Heart right ventricle (tissue), 16 donors: ENCODE data around the gene COL5A1. TPM values are rescaled to one million over a fixed set of nuclear protein-coding genes. Genes with fewer than 3 reads are reported as not detected.
"Not testable (repeated sequence)": the region's sequence is repeated elsewhere in the genome, so short reads cannot be mapped to it uniquely, and the experiment has no call there.

Experiments
- ATAC-seq, 8 donors: fragments of 200-7000 bp; cut with Tn5 transposase; one replicate each; pipeline ENCODE4 v1.9.1; 2020; ENCODE audit warnings: mild to moderate bottlenecking in 8 of 8, moderate library complexity in 8 of 8, moderate number of reproducible peaks in 1 of 8
- DNase-seq, 2 donors: peaks; one replicate each; pipeline ENCODE4 v3.0.0-alpha.2; 2020
- H3K27ac ChIP-seq, 10 donors: fragments of 200-600 bp; sonication (generic) in 2 of 10; one replicate each; pipeline versions ENCODE4 v1.5.0 to v1.8.0; 2020 to 2022; ENCODE audit warnings: mild to moderate bottlenecking in 3 of 10
- H3K27me3 ChIP-seq, 7 donors: fragments of 200-600 bp; one replicate each; pipeline ENCODE4 v1.8.0; 2021 to 2022; ENCODE audit warnings: mild to moderate bottlenecking in 2 of 7
- H3K36me3 ChIP-seq, 9 donors: fragments of 200-600 bp; sonication (generic) in 1 of 9; one replicate each; pipeline versions ENCODE4 v1.5.0 to v1.8.0; 2020 to 2022; ENCODE audit warnings: mild to moderate bottlenecking in 2 of 9
- H3K4me1 ChIP-seq, 9 donors: fragments of 200-600 bp; sonication (generic) in 1 of 9; one replicate each; pipeline versions ENCODE4 v1.5.0 to v1.8.0; 2020 to 2022; ENCODE audit warnings: mild to moderate bottlenecking in 4 of 9
- H3K4me3 ChIP-seq, 10 donors: fragments of 200-600 bp; sonication (generic) in 2 of 10; one replicate each; pipeline versions ENCODE4 v1.5.0 to v1.8.0; 2020 to 2022; ENCODE audit warnings: mild to moderate bottlenecking in 7 of 10, moderate library complexity in 2 of 10
- H3K9me3 ChIP-seq, 11 donors: fragments of 200-600 bp in 10 of 11; sonication (generic) in 2 of 11; one replicate each; pipeline versions ENCODE4 v1.5.0 to v1.8.0; 2013 to 2022; ENCODE audit warnings: mild to moderate bottlenecking in 2 of 11, control low read depth in 1 of 11, moderate library complexity in 1 of 11
- WGBS, 2 donors: extraction: QIAGEN DNeasy Blood & Tissue Kit; methylation state at CpG; one replicate each; pipeline ENCODE4 v1.1.7; 2013; ENCODE audit warnings: inconsistent platforms in 1 of 2; 5-methylcytosine and 5-hydroxymethylcytosine counted together
- intact Hi-C, 10 donors: fragments of 100-400 bp; cut with DNase I; formaldehyde crosslinking; loops; one replicate each; pipeline versions ENCODE4 v1.11.1 to v1.14.2; 2022
- polyA plus RNA-seq, 2 donors: library from polyadenylated mRNA; stranded (reverse); fragments of 200-250 nt; gene quantifications; one replicate each; pipeline ENCODE4 v1.2.3, GENCODE V29; 2013
- total RNA-seq, 10 donors: library from RNA; stranded (reverse); fragmentation: NEBNext Ultra II Directional in 3 of 10; extraction: Animal tissue kit (Norgen Biotek cat#: 25700) in 3 of 10; gene quantifications; one replicate each; pipeline versions ENCODE4 v1.2.1 to v1.2.4, GENCODE V29; 2021 to 2023
- TF ChIP-seq, protein P1 (sequence below), 9 donors: fragments of 200-600 bp; sonication (generic) in 2 of 9; IDR thresholded peaks; one replicate each; pipeline versions ENCODE4 v1.5.0 to v1.8.0; 2021 to 2022; ENCODE audit warnings: antibody characterized with exemption in 9 of 9, mild to moderate bottlenecking in 5 of 9, moderate library complexity in 1 of 9
- donor health status: Arrhythmogenic right ventricular cardiomyopathy.
- donor health status: ischemic (EF 13 %, LVEDD 7.1; RV severe dilation, severe dysfunction).
- donor health status: healthy with polysubstance abuse.
- donor health status: DM: no; HTN: yes; CAD: no.
- donor health status: DM: no; HTN: no; CAD: no.
- donor health status: ischemic (EF 25% LVEDD 6.9; RV normal size, moderate dysfunction).
- donor health status: ischemic (EF 25% LVEDD 5.7; RV mildly dilated, moderate dysfunction).
- donor health status: healthy.
- donor health status: DM: yes; HTN: yes; CAD: no.
- donor health status: Ischemic cardiomyopathy.
- donor health status: ischemic (EF 35%, LVEDD 5.7; RV mildly dilated, moderate dysfunction).
- donor health status: nonischemic (EF 11% LVEDD 7.7; RV severe dilation, severe dysfunction).
- donor health status: DM: yes; HTN: yes; CAD: no.
- donor health status: PGD.
- donor health status: ischemic (EF 29% LVEDD 5.4; RV normal size, mild dysfunction).
- donor health status: nonischemic (EF 23%, LVEDD 6.1; RV moderate dilation, normal function).

The COL5A1 gene
- total and polyA plus RNA-seq, 12 donors = 8.1 to 60.0 (median 13.3) TPM

DNA sequence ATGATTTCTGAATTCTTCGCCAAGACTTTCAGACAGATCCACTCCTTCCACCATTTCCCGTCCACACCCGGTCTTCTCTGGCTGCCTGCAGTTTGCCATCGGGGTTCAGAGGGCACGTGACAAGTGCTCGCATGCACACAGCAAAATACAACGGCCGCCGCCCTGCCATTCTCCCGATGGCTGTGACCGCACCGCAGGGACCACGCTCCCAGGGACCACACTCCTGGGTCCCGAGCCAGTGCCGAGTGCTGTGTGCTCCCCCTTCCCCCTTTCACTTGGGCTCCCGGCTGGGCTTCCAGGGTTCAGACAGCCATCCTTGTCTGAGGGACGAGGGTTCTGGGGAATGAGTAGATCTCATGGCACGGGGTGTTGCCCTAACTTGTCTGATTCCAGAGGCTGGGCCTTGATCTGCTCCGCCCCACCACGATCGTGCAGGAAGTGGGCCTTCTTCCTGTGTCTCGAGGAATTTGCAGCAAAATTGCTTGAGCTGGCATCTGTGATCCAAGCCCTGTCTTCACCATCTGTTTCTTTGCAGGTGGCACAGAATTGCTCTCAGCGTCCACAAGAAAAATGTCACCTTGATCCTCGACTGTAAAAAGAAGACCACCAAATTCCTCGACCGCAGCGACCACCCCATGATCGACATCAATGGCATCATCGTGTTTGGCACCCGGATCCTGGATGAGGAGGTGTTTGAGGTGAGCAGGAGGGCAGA is 59.2 kb downstream of the COL5A1 start:
- DNase-seq (peak in 1 of 2 donors; percentile 7), ATAC-seq (no peak)
- Histone ChIP-seq H3K36me3 (peaks cover 0 to 28% (median 0%) of the 10 kb centered on the region in 9 donors), H3K27me3 (no peaks in the 10 kb centered on the region), H3K4me3 (no peak overlapping the region), H3K9me3 (no peaks in the 10 kb centered on the region), H3K4me1 (peaks cover 0 to 31% (median 7%) of the 10 kb centered on the region in 9 donors), H3K27ac (no peak overlapping the region)
- WGBS, 2 donors = 87 to 90% methylated on average over 30 of the region's 30 CpGs
- TF ChIP-seq, protein P1, sequence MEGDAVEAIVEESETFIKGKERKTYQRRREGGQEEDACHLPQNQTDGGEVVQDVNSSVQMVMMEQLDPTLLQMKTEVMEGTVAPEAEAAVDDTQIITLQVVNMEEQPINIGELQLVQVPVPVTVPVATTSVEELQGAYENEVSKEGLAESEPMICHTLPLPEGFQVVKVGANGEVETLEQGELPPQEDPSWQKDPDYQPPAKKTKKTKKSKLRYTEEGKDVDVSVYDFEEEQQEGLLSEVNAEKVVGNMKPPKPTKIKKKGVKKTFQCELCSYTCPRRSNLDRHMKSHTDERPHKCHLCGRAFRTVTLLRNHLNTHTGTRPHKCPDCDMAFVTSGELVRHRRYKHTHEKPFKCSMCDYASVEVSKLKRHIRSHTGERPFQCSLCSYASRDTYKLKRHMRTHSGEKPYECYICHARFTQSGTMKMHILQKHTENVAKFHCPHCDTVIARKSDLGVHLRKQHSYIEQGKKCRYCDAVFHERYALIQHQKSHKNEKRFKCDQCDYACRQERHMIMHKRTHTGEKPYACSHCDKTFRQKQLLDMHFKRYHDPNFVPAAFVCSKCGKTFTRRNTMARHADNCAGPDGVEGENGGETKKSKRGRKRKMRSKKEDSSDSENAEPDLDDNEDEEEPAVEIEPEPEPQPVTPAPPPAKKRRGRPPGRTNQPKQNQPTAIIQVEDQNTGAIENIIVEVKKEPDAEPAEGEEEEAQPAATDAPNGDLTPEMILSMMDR (IDR thresholded peaks at IDR 0.05) = no peak
- intact Hi-C loops = loop anchor here in 4 of 10 donors (5.0 kb wide), 2 partner anchors 37 to 282 kb away; no protein-coding TSS in a partner anchor

DNA sequence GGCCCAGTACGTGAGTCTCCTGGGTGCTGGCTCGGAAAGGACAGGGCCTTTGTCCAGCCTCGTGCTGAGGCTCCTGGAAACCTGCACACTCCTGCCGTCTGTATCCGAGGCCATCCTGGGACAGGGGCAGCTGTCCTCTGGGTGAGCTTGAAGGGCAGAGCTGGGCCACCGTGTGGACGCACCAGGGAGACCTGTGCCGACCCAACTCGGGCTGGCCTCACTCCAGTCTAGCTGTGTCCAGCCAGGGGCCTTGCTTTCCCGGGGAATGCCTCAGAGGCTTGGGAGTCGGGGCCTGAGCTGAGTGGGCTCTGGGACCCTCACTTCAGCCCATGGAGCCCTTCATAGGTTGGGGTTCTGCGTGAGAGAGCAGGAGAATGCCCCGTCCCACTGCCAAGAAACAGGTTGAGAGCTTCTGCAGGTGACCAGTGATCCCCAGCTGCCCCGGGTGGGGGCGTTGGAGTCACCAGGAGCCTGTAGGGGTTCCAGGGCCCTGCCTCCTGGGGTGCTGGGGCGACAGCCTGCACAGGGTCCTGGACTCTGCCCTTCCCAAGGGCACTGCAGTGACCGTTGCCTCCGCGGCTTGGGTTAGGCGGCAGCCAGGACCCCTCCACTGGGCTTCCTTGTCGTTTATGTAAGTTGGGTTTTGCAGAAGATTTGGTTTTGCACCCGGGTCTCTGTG is 60.1 kb downstream of the COL5A1 start:
- Histone ChIP-seq H3K27ac (no peak overlapping the region), H3K4me3 (no peak overlapping the region), H3K36me3 (peaks cover 0 to 32% (median 0%) of the 10 kb centered on the region in 9 donors), H3K27me3 (peaks cover 0 to 2% (median 0%) of the 10 kb centered on the region in 7 donors), H3K9me3 (no peaks in the 10 kb centered on the region), H3K4me1 (peaks cover 7 to 38% (median 11%) of the 10 kb centered on the region in 9 donors)
- TF ChIP-seq, protein P1 (IDR thresholded peaks at IDR 0.05) = no peak
- WGBS, 2 donors = 86 to 90% methylated on average over 22 of the region's 22 CpGs
- DNase-seq (no peak), ATAC-seq (no peak)
- intact Hi-C loops = loop anchor here in 4 of 10 donors (5.0 kb wide), 2 partner anchors 36 to 281 kb away; no protein-coding TSS in a partner anchor

DNA sequence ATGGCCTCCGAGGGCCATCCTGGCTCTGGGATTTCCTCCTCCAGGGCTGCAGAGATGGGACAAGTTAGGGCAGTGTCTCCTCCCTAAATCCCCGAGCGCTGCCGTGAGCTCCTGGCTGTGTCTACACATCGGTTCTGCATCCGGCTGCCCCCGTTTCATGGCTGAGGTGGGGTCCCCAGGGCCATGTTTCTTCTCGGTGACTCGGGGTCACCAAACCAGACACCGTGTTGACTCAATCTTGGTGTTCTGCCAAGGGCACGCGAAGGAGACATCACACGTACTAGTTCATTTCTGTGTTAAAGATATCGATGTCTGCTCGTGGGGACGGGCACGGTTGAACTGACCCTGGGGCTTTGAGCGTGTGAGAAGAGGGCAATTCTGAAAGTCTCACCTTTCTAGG is 60.7 kb downstream of the COL5A1 start:
- peak overlapping the region in 1 of 10 donors; percentile 48 for H3K27ac ChIP-seq

DNA sequence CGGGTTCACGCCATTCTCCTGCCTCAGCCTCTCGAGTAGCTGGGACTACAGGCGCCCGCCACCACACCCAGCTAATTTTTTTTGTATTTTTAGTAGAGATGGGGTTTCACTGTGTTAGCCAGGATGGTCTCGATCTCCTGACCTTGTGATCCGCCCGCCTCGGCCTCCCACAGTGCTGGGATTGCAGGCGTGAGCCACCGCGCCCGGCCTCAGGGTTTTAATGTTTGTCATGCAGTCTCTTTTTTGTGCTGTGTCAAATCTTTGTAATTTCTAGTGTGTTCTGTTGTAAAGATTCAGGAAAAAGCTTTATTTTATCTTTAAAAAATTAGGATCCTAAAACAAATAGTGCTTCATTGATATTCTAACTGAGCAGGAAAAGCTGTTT is 62.1 kb downstream of the COL5A1 start:
- not testable (repeated sequence) for ATAC-seq, H3K4me3 ChIP-seq, H3K9me3 ChIP-seq, H3K27me3 ChIP-seq
- peak in 1 of 2 donors; percentile 0 for DNase-seq
- Histone ChIP-seq H3K27ac (peak overlapping the region in 2 of 10 donors; percentile 12 to 31), H3K4me1 (peaks cover 14 to 50% (median 27%) of the 10 kb centered on the region in 9 donors), H3K36me3 (peaks cover 0 to 32% (median 0%) of the 10 kb centered on the region in 9 donors)
- 85 to 91% methylated on average over 10 to 12 of the region's 13 CpGs for WGBS, 2 donors
- intact Hi-C loops = loop anchor here in 4 of 10 donors (5.0 kb wide), 2 partner anchors 34 to 279 kb away; no protein-coding TSS in a partner anchor

More for the DNA sequence above, 60.7 kb downstream of the COL5A1 start:
- no peaks in the 10 kb centered on the region for H3K9me3 ChIP-seq
- peaks cover 10 to 43% (median 15%) of the 10 kb centered on the region in 9 donors for H3K4me1 ChIP-seq
- peaks cover 0 to 4% (median 0%) of the 10 kb centered on the region in 7 donors for H3K27me3 ChIP-seq
- peaks cover 0 to 32% (median 0%) of the 10 kb centered on the region in 9 donors for H3K36me3 ChIP-seq
- ATAC-seq = no peak
- TF ChIP-seq, protein P1 (IDR thresholded peaks at IDR 0.05) = no peak
- no peak overlapping the region for H3K4me3 ChIP-seq
- peak in 1 of 2 donors; percentile 9 for DNase-seq
- intact Hi-C loops = loop anchor here in 4 of 10 donors (5.0 kb wide), 2 partner anchors 35 to 280 kb away; no protein-coding TSS in a partner anchor
- 62 to 64% methylated on average over 18 of the region's 18 CpGs for WGBS, 2 donors
